ENCODE results near the gene VPS16. TPM values are rescaled to one million over a fixed set of nuclear protein-coding genes. Genes with fewer than 3 reads are reported as not detected.

Gene VPS16
- polyA plus RNA-seq, 1 donor from 2014 or later: 117 TPM

DNA sequence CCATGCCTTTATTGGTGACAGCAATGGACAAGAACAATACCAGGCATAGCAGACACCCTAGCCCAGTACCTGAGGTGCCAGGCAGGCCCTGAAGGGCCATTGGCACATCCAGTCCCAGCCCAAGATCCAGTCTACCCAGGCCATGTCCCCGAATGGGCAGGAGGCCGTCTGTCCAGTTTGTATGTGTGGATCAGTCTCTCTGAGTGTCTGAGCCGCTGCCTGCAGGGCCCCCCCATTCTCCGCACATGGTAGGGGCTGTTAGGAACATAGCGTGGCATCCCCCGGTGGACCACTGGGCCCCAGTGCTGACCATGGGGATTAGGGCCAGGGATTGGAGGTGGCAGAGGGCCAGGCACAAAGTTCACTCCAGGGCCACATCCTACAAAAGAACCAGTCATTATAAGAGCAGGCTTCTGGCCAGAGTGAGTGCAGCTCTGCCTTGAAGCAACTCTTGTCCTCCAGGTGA lies 5.2 kb upstream of the VPS16 start:
- Histone ChIP-seq H3K4me2 (ENCODE audit: low read length) (no peak overlapping the region), H3K79me2 (replicated peaks; ENCODE audit: insufficient read depth, low read length) (no peaks in the 10 kb centered on the region), H3K9ac (ENCODE audit: low read length) (no peak overlapping the region), H3K4me3 (ENCODE audit: low read length) (no peak overlapping the region), H3F3A (ENCODE audit: insufficient read depth, low read length, poor library complexity, severe bottlenecking) (no peaks in the 10 kb centered on the region), H3K9me2 (ENCODE audit: insufficient read depth, low read length) (no peaks in the 10 kb centered on the region), H3K9me3 (ENCODE audit: low read length) (no peaks in the 10 kb centered on the region), H3K27ac (ENCODE audit: low read length) (no peak overlapping the region), H4K20me1 (ENCODE audit: insufficient read depth) (no peaks in the 10 kb centered on the region), H2AFZ (ENCODE audit: low read depth, low read length) (no peak overlapping the region), H3K27me3 (ENCODE audit: insufficient read depth, low read depth, low read length) (no peaks in the 10 kb centered on the region), H3K36me3 (ENCODE audit: insufficient read depth, low read length) (no peaks in the 10 kb centered on the region)
- TF ChIP-seq, protein P1, sequence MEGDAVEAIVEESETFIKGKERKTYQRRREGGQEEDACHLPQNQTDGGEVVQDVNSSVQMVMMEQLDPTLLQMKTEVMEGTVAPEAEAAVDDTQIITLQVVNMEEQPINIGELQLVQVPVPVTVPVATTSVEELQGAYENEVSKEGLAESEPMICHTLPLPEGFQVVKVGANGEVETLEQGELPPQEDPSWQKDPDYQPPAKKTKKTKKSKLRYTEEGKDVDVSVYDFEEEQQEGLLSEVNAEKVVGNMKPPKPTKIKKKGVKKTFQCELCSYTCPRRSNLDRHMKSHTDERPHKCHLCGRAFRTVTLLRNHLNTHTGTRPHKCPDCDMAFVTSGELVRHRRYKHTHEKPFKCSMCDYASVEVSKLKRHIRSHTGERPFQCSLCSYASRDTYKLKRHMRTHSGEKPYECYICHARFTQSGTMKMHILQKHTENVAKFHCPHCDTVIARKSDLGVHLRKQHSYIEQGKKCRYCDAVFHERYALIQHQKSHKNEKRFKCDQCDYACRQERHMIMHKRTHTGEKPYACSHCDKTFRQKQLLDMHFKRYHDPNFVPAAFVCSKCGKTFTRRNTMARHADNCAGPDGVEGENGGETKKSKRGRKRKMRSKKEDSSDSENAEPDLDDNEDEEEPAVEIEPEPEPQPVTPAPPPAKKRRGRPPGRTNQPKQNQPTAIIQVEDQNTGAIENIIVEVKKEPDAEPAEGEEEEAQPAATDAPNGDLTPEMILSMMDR (IDR thresholded peaks at IDR 0.05; ENCODE audit: poor library complexity, severe bottlenecking): no peak

DNA sequence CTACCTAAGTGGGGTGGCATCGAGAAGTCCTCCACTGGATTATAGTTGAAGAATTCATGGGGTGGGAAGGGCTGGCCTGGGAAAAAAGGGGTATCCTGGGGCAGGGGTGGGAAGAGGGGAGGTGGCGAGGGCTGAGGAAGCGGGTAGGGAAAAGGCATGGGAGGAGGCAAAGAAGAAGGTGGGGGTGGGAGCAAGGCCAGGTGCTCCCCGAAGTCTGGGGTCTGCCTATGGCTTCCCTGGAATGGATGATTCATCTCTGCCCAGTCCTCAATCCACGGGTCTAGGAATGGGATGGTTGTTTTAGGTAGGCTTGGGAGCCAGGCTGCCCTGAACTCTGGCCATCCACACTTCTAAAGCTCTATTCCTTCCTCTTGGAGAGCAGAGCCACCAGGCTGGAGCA lies 4.5 kb upstream of the VPS16 start:
- Histone ChIP-seq H3K9ac (ENCODE audit: low read length) (no peak overlapping the region), H3K79me2 (replicated peaks; ENCODE audit: insufficient read depth, low read length) (no peaks in the 10 kb centered on the region), H3F3A (ENCODE audit: insufficient read depth, low read length, poor library complexity, severe bottlenecking) (no peaks in the 10 kb centered on the region), H3K27me3 (ENCODE audit: insufficient read depth, low read depth, low read length) (no peaks in the 10 kb centered on the region), H2AFZ (ENCODE audit: low read depth, low read length) (no peak overlapping the region), H3K4me3 (ENCODE audit: low read length) (no peak overlapping the region), H3K27ac (ENCODE audit: low read length) (no peak overlapping the region), H3K9me3 (ENCODE audit: low read length) (no peaks in the 10 kb centered on the region), H3K4me2 (ENCODE audit: low read length) (no peak overlapping the region), H3K36me3 (ENCODE audit: insufficient read depth, low read length) (no peaks in the 10 kb centered on the region), H4K20me1 (ENCODE audit: insufficient read depth) (no peaks in the 10 kb centered on the region), H3K9me2 (ENCODE audit: insufficient read depth, low read length) (no peaks in the 10 kb centered on the region)
- TF ChIP-seq EP300 (conservative IDR thresholded peaks at IDR 0.05; ENCODE audit: poor library complexity, severe bottlenecking): no peak

DNA sequence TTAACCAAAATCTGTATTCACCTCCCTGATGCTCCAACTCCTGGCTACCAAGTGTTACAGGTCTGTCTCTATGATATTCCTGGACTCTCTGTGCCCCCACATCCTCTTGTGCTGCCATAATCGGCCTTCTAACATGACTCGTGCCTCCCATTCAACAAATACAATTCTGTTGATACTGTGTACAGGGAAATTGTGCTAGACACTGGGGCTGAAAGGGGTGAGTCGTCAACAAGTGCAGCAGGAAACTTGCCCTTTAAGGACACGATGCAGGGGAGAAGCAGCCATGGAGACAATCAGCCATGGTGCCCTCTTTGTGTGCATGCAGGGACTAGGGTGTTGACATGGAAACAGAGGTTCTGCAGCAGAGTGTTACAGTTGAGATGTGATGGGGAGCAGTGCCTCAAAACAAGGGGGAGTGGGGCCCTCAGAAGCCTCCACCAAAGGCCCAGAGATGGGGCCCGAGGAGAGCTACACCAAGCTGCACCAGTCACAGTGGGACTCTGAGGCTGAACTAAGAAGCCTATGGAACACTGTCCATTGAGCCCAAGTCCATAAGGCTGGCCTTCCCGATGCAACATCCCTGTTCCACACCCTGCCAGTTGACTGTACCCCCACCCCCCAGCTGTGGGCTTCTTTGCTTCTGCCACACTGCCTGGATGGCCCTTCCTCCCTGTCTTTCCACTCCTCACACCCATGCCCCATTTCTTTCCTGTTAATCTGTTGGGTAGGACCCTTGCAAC lies 3.2 kb upstream of the VPS16 start:
- no peak overlapping the region for H3K4me2 ChIP-seq (ENCODE audit: low read length)
- no peaks in the 10 kb centered on the region for H3K9me3 ChIP-seq (ENCODE audit: low read length)
- no peaks in the 10 kb centered on the region for H3K36me3 ChIP-seq (ENCODE audit: insufficient read depth, low read length)
- no peaks in the 10 kb centered on the region for H3K9me2 ChIP-seq (ENCODE audit: insufficient read depth, low read length)
- no peak overlapping the region for H3K4me3 ChIP-seq (ENCODE audit: low read length)
- no peak overlapping the region for H3K9ac ChIP-seq (ENCODE audit: low read length)
- H3K27me3 ChIP-seq (ENCODE audit: insufficient read depth, low read depth, low read length): no peaks in the 10 kb centered on the region
- no peak overlapping the region for H3K27ac ChIP-seq (ENCODE audit: low read length)
- H3F3A ChIP-seq (ENCODE audit: insufficient read depth, low read length, poor library complexity, severe bottlenecking): no peaks in the 10 kb centered on the region
- no peak for TF ChIP-seq MXI1 (conservative IDR thresholded peaks at IDR 0.05; ENCODE audit: poor library complexity, severe bottlenecking)
- TF ChIP-seq, protein P2, sequence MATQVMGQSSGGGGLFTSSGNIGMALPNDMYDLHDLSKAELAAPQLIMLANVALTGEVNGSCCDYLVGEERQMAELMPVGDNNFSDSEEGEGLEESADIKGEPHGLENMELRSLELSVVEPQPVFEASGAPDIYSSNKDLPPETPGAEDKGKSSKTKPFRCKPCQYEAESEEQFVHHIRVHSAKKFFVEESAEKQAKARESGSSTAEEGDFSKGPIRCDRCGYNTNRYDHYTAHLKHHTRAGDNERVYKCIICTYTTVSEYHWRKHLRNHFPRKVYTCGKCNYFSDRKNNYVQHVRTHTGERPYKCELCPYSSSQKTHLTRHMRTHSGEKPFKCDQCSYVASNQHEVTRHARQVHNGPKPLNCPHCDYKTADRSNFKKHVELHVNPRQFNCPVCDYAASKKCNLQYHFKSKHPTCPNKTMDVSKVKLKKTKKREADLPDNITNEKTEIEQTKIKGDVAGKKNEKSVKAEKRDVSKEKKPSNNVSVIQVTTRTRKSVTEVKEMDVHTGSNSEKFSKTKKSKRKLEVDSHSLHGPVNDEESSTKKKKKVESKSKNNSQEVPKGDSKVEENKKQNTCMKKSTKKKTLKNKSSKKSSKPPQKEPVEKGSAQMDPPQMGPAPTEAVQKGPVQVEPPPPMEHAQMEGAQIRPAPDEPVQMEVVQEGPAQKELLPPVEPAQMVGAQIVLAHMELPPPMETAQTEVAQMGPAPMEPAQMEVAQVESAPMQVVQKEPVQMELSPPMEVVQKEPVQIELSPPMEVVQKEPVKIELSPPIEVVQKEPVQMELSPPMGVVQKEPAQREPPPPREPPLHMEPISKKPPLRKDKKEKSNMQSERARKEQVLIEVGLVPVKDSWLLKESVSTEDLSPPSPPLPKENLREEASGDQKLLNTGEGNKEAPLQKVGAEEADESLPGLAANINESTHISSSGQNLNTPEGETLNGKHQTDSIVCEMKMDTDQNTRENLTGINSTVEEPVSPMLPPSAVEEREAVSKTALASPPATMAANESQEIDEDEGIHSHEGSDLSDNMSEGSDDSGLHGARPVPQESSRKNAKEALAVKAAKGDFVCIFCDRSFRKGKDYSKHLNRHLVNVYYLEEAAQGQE (IDR thresholded peaks at IDR 0.05; ENCODE audit: borderline replicate concordance): no peak
- H4K20me1 ChIP-seq (ENCODE audit: insufficient read depth): no peaks in the 10 kb centered on the region
- H3K79me2 ChIP-seq (replicated peaks; ENCODE audit: insufficient read depth, low read length): peaks cover 3% of the 10 kb centered on the region
- H2AFZ ChIP-seq (ENCODE audit: low read depth, low read length): no peak overlapping the region

Measured in neural cell (in vitro differentiated cells).